ENCODE results near the gene GUCA1A.

Gene GUCA1A

GRCh38 chr6:42131531-42131930 is 41.6 kb upstream of the GUCA1A start:
- H3K9ac ChIP-seq (ENCODE audit: insufficient read length, low read depth) = peak overlapping the region; percentile 32
- H3K9me3 ChIP-seq (ENCODE audit: insufficient read depth, low read length) = no peaks in the 10 kb centered on the region
- DNase-seq (ENCODE audit: low read depth, low spot score) = no peak
- TF ChIP-seq YY1 (IDR thresholded peaks at IDR 0.05; ENCODE audit: insufficient read depth, insufficient read length) = no peak
- TF ChIP-seq SUZ12 (IDR thresholded peaks at IDR 0.05; ENCODE audit: extremely low read depth, insufficient read depth, insufficient read length) = no peak
- no peak for TF ChIP-seq ZNF274 (IDR thresholded peaks at IDR 0.05; ENCODE audit: low read depth, low read length)
- H3K27me3 ChIP-seq (ENCODE audit: insufficient read depth, insufficient read length) = no peaks in the 10 kb centered on the region
- peaks cover 7% of the 10 kb centered on the region for H3K4me1 ChIP-seq (ENCODE audit: insufficient read depth, insufficient read length)
- peaks cover 11% of the 10 kb centered on the region for H3K36me3 ChIP-seq (ENCODE audit: insufficient read depth, insufficient read length, low read length)
- H3K4me3 ChIP-seq (ENCODE audit: insufficient read length, low read depth) = no peak overlapping the region

DNA sequence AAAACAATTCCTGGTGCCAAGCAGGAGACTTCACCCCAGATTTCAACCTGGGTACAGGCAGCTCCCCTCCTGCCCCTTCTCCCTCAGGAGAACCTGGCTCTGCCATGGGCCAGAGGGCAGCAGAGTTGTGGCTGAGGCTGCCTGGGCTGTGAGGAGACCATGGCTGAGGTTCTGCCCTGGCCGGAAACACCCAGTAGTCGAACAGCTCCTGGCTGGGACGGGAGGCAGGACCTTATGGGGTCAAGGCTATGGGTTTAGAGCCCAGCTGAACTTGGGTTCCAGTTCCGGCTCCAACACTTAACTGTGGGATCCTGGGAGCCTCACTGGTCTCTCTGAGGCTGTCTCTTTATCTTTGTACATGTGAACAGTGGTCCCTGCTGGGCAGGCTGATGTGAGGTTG is 39.2 kb upstream of the GUCA1A start:
- Histone ChIP-seq H3K4me1 (ENCODE audit: insufficient read depth, insufficient read length) (peaks cover 10% of the 10 kb centered on the region), H3K4me3 (ENCODE audit: insufficient read length, low read depth) (no peak overlapping the region), H3K9me3 (ENCODE audit: insufficient read depth, low read length) (no peaks in the 10 kb centered on the region), H3K9ac (ENCODE audit: insufficient read length, low read depth) (no peak overlapping the region), H3K27me3 (ENCODE audit: insufficient read depth, insufficient read length) (no peaks in the 10 kb centered on the region), H3K36me3 (ENCODE audit: insufficient read depth, insufficient read length, low read length) (peaks cover 4% of the 10 kb centered on the region)
- TF ChIP-seq SUZ12 (IDR thresholded peaks at IDR 0.05; ENCODE audit: extremely low read depth, insufficient read depth, insufficient read length) = no peak
- TF ChIP-seq YY1 (IDR thresholded peaks at IDR 0.05; ENCODE audit: insufficient read depth, insufficient read length) = no peak
- DNase-seq (ENCODE audit: low read depth, low spot score) = no peak

- H3K9ac ChIP-seq (ENCODE audit: insufficient read length, low read depth) = no peak overlapping the region
- H3K27me3 ChIP-seq (ENCODE audit: insufficient read depth, insufficient read length) = no peaks in the 10 kb centered on the region
- H3K4me3 ChIP-seq (ENCODE audit: insufficient read length, low read depth) = no peak overlapping the region
- H3K36me3 ChIP-seq (ENCODE audit: insufficient read depth, insufficient read length, low read length) = peaks cover 2% of the 10 kb centered on the region
- DNase-seq (ENCODE audit: low read depth, low spot score) = no peak
- TF ChIP-seq ZNF274 (IDR thresholded peaks at IDR 0.05; ENCODE audit: low read depth, low read length) = no peak
- TF ChIP-seq SUZ12 (IDR thresholded peaks at IDR 0.05; ENCODE audit: extremely low read depth, insufficient read depth, insufficient read length) = no peak
- no peak for TF ChIP-seq YY1 (IDR thresholded peaks at IDR 0.05; ENCODE audit: insufficient read depth, insufficient read length)
- peaks cover 15% of the 10 kb centered on the region for H3K4me1 ChIP-seq (ENCODE audit: insufficient read depth, insufficient read length)
- H3K9me3 ChIP-seq (ENCODE audit: insufficient read depth, low read length) = no peaks in the 10 kb centered on the region
Observed at GRCh38 chr6:42135161-42135560, 38.0 kb upstream of the GUCA1A start.

GRCh38 chr6:42135722-42136121 is 37.4 kb upstream of the GUCA1A start:
- peaks cover 2% of the 10 kb centered on the region for H3K36me3 ChIP-seq (ENCODE audit: insufficient read depth, insufficient read length, low read length)
- no peak for DNase-seq (ENCODE audit: low read depth, low spot score)
- H3K9me3 ChIP-seq (ENCODE audit: insufficient read depth, low read length) = no peaks in the 10 kb centered on the region
- peaks cover 2% of the 10 kb centered on the region for H3K27me3 ChIP-seq (ENCODE audit: insufficient read depth, insufficient read length)
- TF ChIP-seq YY1 (IDR thresholded peaks at IDR 0.05; ENCODE audit: insufficient read depth, insufficient read length) = no peak
- TF ChIP-seq SUZ12 (IDR thresholded peaks at IDR 0.05; ENCODE audit: extremely low read depth, insufficient read depth, insufficient read length) = no peak
- TF ChIP-seq ZNF274 (IDR thresholded peaks at IDR 0.05; ENCODE audit: low read depth, low read length) = no peak
- peaks cover 17% of the 10 kb centered on the region for H3K4me1 ChIP-seq (ENCODE audit: insufficient read depth, insufficient read length)
- H3K9ac ChIP-seq (ENCODE audit: insufficient read length, low read depth) = no peak overlapping the region
- no peak overlapping the region for H3K4me3 ChIP-seq (ENCODE audit: insufficient read length, low read depth)

DNA sequence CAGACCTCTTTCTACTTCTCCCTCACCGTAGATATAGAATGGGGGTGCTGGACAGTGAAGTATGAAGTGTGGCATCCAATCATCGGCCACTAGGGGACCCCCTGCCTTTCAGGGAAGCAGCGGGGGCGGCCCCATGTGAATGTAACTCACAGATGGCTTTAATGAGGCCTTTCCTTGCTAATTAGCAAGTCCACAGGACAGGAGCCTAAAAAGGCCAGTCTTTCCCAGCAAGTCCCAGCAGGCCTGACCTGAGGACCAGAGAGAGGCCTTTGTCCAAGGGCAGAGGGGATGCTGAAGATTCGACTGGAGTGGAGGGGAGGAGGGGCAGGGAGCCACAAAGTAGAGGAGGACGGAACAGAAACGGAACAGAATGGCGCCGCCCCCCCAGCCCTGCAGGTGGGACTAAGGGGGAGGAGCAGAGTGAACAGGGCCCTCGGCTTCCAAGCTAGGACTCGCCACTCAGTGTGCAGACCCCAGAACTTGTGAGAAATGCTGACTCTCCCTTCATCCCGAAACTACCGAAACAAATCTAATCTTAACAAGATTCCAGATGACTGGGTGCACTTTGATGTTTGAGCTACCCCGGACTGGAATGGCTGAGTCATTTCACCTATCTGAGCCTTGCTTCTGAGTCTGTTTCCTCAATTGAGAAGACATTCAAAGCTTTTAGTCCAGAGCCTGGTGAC is 36.5 kb upstream of the GUCA1A start:
- no peaks in the 10 kb centered on the region for H3K9me3 ChIP-seq (ENCODE audit: insufficient read depth, low read length)
- peaks cover 6% of the 10 kb centered on the region for H3K36me3 ChIP-seq (ENCODE audit: insufficient read depth, insufficient read length, low read length)
- DNase-seq (ENCODE audit: low read depth, low spot score) = peak; percentile 69
- no peak for TF ChIP-seq ZNF274 (IDR thresholded peaks at IDR 0.05; ENCODE audit: low read depth, low read length)
- TF ChIP-seq SUZ12 (IDR thresholded peaks at IDR 0.05; ENCODE audit: extremely low read depth, insufficient read depth, insufficient read length) = no peak
- TF ChIP-seq YY1 (IDR thresholded peaks at IDR 0.05; ENCODE audit: insufficient read depth, insufficient read length) = no peak
- H3K4me3 ChIP-seq (ENCODE audit: insufficient read length, low read depth) = no peak overlapping the region
- no peak overlapping the region for H3K9ac ChIP-seq (ENCODE audit: insufficient read length, low read depth)
- peaks cover 12% of the 10 kb centered on the region for H3K27me3 ChIP-seq (ENCODE audit: insufficient read depth, insufficient read length)
- peaks cover 21% of the 10 kb centered on the region for H3K4me1 ChIP-seq (ENCODE audit: insufficient read depth, insufficient read length)

DNA sequence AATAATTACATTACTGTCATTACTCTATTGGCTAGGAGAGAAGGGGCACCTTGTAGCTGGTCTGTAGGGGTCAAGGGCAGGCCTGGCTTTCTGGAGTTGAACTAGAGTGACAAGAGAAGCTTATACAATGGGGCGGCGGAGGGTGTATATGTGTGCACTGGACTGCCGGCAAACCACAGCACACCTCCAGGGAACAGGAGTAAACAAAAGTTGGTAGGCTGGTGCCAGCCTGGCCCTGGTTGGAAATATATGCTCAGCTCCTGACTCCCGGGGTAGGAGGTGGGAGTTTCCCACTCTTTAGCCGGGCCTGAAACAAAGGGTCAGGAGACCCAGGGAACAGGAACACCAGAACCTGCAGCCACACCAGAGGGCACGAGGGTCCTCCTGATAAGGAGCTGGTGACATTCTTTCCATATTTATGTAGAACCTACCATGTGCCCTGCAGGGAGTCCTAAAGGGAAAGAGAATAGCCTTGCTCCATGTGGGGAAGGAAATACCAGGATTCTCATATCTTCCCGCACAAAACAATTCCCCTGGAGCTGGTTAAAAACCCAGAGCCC is 35.9 kb upstream of the GUCA1A start:
- Histone ChIP-seq H3K36me3 (ENCODE audit: insufficient read depth, insufficient read length, low read length) (peaks cover 6% of the 10 kb centered on the region), H3K4me3 (ENCODE audit: insufficient read length, low read depth) (no peak overlapping the region), H3K9ac (ENCODE audit: insufficient read length, low read depth) (no peak overlapping the region), H3K9me3 (ENCODE audit: insufficient read depth, low read length) (no peaks in the 10 kb centered on the region), H3K4me1 (ENCODE audit: insufficient read depth, insufficient read length) (peaks cover 21% of the 10 kb centered on the region), H3K27me3 (ENCODE audit: insufficient read depth, insufficient read length) (peaks cover 15% of the 10 kb centered on the region)
- TF ChIP-seq ZNF274 (IDR thresholded peaks at IDR 0.05; ENCODE audit: low read depth, low read length) = no peak
- TF ChIP-seq SUZ12 (IDR thresholded peaks at IDR 0.05; ENCODE audit: extremely low read depth, insufficient read depth, insufficient read length) = no peak
- TF ChIP-seq YY1 (IDR thresholded peaks at IDR 0.05; ENCODE audit: insufficient read depth, insufficient read length) = no peak
- DNase-seq (ENCODE audit: low read depth, low spot score) = no peak

- no peak overlapping the region for H3K9ac ChIP-seq (ENCODE audit: insufficient read length, low read depth)
- DNase-seq (ENCODE audit: low read depth, low spot score) = no peak
- no peaks in the 10 kb centered on the region for H3K9me3 ChIP-seq (ENCODE audit: insufficient read depth, low read length)
- TF ChIP-seq SUZ12 (IDR thresholded peaks at IDR 0.05; ENCODE audit: extremely low read depth, insufficient read depth, insufficient read length) (no peak), ZNF274 (IDR thresholded peaks at IDR 0.05; ENCODE audit: low read depth, low read length) (no peak), YY1 (IDR thresholded peaks at IDR 0.05; ENCODE audit: insufficient read depth, insufficient read length) (no peak)
- no peak overlapping the region for H3K4me3 ChIP-seq (ENCODE audit: insufficient read length, low read depth)
- H3K4me1 ChIP-seq (ENCODE audit: insufficient read depth, insufficient read length) = peaks cover 19% of the 10 kb centered on the region
- peaks cover 20% of the 10 kb centered on the region for H3K27me3 ChIP-seq (ENCODE audit: insufficient read depth, insufficient read length)
- peaks cover 6% of the 10 kb centered on the region for H3K36me3 ChIP-seq (ENCODE audit: insufficient read depth, insufficient read length, low read length)
Observed at GRCh38 chr6:42138190-42138589, 35.0 kb upstream of the GUCA1A start.

All from NT2/D1 (cell line).